Vagina (tissue), 2 donors: Measurements from ENCODE around the gene RNF166.

Source experiments
- CTCF ChIP-seq, 3 experiments: fragments of 450-650 bp in 2 of 3; fragments of 200-600 bp in 1 of 3; sonication (generic) in 1 of 3; IDR thresholded peaks; one replicate each; pipeline ENCODE4 v1.5.1; 2017 to 2019; ENCODE audit warnings: antibody characterized with exemption in 3 of 3, mild to moderate bottlenecking in 2 of 3, moderate library complexity in 2 of 3
- POLR2AphosphoS5 ChIP-seq, 2 donors: sonication (generic); formaldehyde crosslinking; IDR thresholded peaks; one replicate each; pipeline ENCODE4 v1.9.0; 2017; ENCODE audit warnings: antibody characterized with exemption in 2 of 2, mild to moderate bottlenecking in 2 of 2, low read depth in 1 of 2; ENCODE audit not compliant: insufficient read depth in 1 of 2

GRCh38 chr16:88659160-88659559, 47.0 kb downstream of the RNF166 start:
- no peak for TF ChIP-seq CTCF (IDR thresholded peaks at IDR 0.05)
- no peak for TF ChIP-seq POLR2AphosphoS5 (IDR thresholded peaks at IDR 0.05; ENCODE audit: insufficient read depth in 1 of 2, low read depth in 1 of 2)
